ENCODE data around the gene CCDC78. TPM values are rescaled to one million over a fixed set of nuclear protein-coding genes. Genes with fewer than 3 reads are reported as not detected.

Gene CCDC78
- total and polyA plus RNA-seq, 2 of the 13 experiments (the other 11 are each of a cell fraction or from before 2014, with no cell fraction given): 0.53 to 1.5 TPM

DNA sequence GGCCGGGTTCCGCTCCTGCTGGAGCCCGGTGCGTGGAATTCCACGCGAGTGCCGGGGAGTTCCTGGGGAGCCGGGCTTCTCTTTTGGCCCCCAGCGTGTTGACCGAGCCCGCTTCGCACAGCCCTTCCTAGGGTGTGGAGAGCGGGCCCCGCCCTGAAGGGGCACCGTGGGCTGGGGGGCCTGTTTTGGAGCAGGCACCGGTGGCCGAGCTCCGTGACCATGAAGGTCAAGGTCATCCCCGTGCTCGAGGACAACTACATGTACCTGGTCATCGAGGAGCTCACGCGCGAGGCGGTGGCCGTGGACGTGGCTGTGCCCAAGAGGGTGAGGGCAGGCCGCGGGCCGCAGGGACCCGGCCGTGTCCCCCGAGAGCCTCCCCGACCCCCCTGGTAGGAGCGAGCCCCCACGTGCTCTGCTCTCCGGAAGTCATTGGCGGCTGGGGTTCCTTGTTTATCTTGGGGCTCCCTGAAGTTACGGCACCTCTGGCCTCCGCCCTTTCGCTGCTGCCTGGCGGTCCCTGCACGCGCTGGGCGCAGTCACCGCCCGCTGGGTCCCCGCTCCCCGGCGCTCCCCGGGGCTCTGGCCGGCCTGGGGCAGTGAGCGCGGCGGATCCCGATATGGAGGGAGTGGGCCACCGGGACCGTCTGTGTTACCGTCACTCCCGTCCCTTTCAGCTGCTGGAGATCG lies 1.2 kb upstream of the CCDC78 start:
- H3K4me2 ChIP-seq (ENCODE audit: low read depth, low read length): peak overlapping the region; percentile 94
- FAIRE-seq (no peak), DNase-seq (ENCODE audit: low spot score) (no peak), ATAC-seq (peak; percentile 14)
- H3K27ac ChIP-seq (ENCODE audit: extremely low read length, insufficient read depth, low read length): no peak overlapping the region
- no peaks in the 10 kb centered on the region for H3K9me3 ChIP-seq (ENCODE audit: low read length)
- peak overlapping the region; percentile 69 for H3K9ac ChIP-seq (ENCODE audit: insufficient read depth, low read depth, low read length)
- CTCF ChIA-PET (ENCODE audit: low intra/inter-chr PET ratio, low total read pairs): no interaction called here
- H3K36me3 ChIP-seq (replicated peaks in 1 of 2; ENCODE audit: control insufficient read depth in 1 of 2, insufficient read depth in 2 of 2, low read length in 2 of 2): no peaks in the 10 kb centered on the region
- H3K4me3 ChIP-seq (replicated peaks in 1 of 3; ENCODE audit: insufficient read depth in 1 of 3, low read depth in 2 of 3, low read length in 3 of 3): peak overlapping the region; percentile 57 to 82 (median 66)
- H3K79me2 ChIP-seq (ENCODE audit: insufficient read depth, low read length): no peaks in the 10 kb centered on the region
- POLR2A ChIA-PET: interaction anchor here (1.1 to 2.0 kb wide), 2 partner anchors 11 to 15 kb away, joined by 3 to 7 read pairs; no protein-coding TSS in a partner anchor
- no TSS peak for BruUV-seq (replicated peaks)
- peaks cover 0 to 3% of the 10 kb centered on the region in 2 experiments; a peak in 1 of 5 replicates for H3K27me3 ChIP-seq (ENCODE audit: control insufficient read depth in 1 of 2, insufficient read depth in 2 of 2, low read length in 2 of 2)
- H2AFZ ChIP-seq (ENCODE audit: low read length): no peak overlapping the region
- H3K4me1 ChIP-seq (ENCODE audit: insufficient read depth, low read length): peaks cover 11% of the 10 kb centered on the region
- in situ Hi-C loops (cut with HindIII; ENCODE audit: extremely low pct_ligation_motif_present, low pct_unique_long_range_greater_than_20kb) (no loop called here), intact Hi-C loops (cut with micrococcal nuclease; ENCODE audit: unreplicated experiment) (no loop called here)
- WGBS (ENCODE audit: low lambda C conversion rate): no CpG with 5 or more reads among the region's 61 CpGs
- H4K20me1 ChIP-seq (ENCODE audit: insufficient read depth, low read length): no peaks in the 10 kb centered on the region
- TF ChIP-seq GTF3A (CRISPR knock-in tag; conservative IDR thresholded peaks at IDR 0.05): no peak
- peak; percentile 70 for TF ChIP-seq PATZ1 (CRISPR knock-in tag; IDR thresholded peaks at IDR 0.05)
- TF ChIP-seq, protein P1, sequence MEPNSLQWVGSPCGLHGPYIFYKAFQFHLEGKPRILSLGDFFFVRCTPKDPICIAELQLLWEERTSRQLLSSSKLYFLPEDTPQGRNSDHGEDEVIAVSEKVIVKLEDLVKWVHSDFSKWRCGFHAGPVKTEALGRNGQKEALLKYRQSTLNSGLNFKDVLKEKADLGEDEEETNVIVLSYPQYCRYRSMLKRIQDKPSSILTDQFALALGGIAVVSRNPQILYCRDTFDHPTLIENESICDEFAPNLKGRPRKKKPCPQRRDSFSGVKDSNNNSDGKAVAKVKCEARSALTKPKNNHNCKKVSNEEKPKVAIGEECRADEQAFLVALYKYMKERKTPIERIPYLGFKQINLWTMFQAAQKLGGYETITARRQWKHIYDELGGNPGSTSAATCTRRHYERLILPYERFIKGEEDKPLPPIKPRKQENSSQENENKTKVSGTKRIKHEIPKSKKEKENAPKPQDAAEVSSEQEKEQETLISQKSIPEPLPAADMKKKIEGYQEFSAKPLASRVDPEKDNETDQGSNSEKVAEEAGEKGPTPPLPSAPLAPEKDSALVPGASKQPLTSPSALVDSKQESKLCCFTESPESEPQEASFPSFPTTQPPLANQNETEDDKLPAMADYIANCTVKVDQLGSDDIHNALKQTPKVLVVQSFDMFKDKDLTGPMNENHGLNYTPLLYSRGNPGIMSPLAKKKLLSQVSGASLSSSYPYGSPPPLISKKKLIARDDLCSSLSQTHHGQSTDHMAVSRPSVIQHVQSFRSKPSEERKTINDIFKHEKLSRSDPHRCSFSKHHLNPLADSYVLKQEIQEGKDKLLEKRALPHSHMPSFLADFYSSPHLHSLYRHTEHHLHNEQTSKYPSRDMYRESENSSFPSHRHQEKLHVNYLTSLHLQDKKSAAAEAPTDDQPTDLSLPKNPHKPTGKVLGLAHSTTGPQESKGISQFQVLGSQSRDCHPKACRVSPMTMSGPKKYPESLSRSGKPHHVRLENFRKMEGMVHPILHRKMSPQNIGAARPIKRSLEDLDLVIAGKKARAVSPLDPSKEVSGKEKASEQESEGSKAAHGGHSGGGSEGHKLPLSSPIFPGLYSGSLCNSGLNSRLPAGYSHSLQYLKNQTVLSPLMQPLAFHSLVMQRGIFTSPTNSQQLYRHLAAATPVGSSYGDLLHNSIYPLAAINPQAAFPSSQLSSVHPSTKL (CRISPR knock-in tag; IDR thresholded peaks at IDR 0.05): peak; percentile 35; the same call in 1 of the 2 replicates
- TF ChIP-seq TBX2 (CRISPR knock-in tag; IDR thresholded peaks at IDR 0.05; ENCODE audit: borderline replicate concordance): no peak
- no peak for TF ChIP-seq BCLAF1 (IDR thresholded peaks at IDR 0.05)
- no peak for TF ChIP-seq ARNTL (CRISPR knock-in tag; IDR thresholded peaks at IDR 0.05)
- peak; percentile 61; the same call in 1 of the 2 replicates for TF ChIP-seq GABPB1 (CRISPR knock-in tag; IDR thresholded peaks at IDR 0.05)
- TF ChIP-seq PCBP2 (optimal IDR thresholded peaks at IDR 0.05; ENCODE audit: low read depth, low read length, poor library complexity, severe bottlenecking): no peak
- TF ChIP-seq CHCHD3 (CRISPR knock-in tag; IDR thresholded peaks at IDR 0.05): peak; percentile 67; the same call in 1 of the 2 replicates
- TF ChIP-seq, protein P2, sequence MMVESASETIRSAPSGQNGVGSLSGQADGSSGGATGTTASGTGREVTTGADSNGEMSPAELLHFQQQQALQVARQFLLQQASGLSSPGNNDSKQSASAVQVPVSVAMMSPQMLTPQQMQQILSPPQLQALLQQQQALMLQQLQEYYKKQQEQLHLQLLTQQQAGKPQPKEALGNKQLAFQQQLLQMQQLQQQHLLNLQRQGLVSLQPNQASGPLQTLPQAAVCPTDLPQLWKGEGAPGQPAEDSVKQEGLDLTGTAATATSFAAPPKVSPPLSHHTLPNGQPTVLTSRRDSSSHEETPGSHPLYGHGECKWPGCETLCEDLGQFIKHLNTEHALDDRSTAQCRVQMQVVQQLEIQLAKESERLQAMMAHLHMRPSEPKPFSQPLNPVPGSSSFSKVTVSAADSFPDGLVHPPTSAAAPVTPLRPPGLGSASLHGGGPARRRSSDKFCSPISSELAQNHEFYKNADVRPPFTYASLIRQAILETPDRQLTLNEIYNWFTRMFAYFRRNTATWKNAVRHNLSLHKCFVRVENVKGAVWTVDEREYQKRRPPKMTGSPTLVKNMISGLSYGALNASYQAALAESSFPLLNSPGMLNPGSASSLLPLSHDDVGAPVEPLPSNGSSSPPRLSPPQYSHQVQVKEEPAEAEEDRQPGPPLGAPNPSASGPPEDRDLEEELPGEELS (CRISPR knock-in tag; IDR thresholded peaks at IDR 0.05): no peak
- 0 out of 2 replicates have a peak, but pooled peaks have one; percentile 16 for TF ChIP-seq ZC3H13 (CRISPR knock-in tag; IDR thresholded peaks at IDR 0.05)
- TF ChIP-seq MAX (IDR thresholded peaks at IDR 0.05): peak; percentile 37; the same call in 1 of the 2 replicates
